Testis (tissue), 3 donors: Measurements from ENCODE around the gene G6PC1. TPM values are rescaled to one million over a fixed set of nuclear protein-coding genes. Genes with fewer than 3 reads are reported as not detected.
"Not testable (repeated sequence)": the region's sequence is repeated elsewhere in the genome, so short reads cannot be mapped to it uniquely, and the experiment has no call there.

Source experiments
- DNase-seq: peaks from one replicate; pipeline ENCODE4 v3.0.0-alpha.2; 2019
- H3K27ac ChIP-seq, 2 donors: fragments of 200-600 bp; sonication (generic); one replicate each; pipeline ENCODE4 v1.5.1; 2019
- H3K27me3 ChIP-seq: fragments of 200-600 bp; sonication (generic); one replicate; pipeline ENCODE4 v1.5.1; 2019
- H3K36me3 ChIP-seq: fragments of 200-600 bp; sonication (generic); one replicate; pipeline ENCODE4 v1.5.1; 2017; ENCODE audit warnings: low read depth; ENCODE audit errors: missing control alignments
- H3K4me1 ChIP-seq: fragments of 200-600 bp; sonication (generic); one replicate; pipeline ENCODE4 v1.5.1; 2019
- H3K4me3 ChIP-seq, 2 donors: fragments of 200-600 bp; sonication (generic); one replicate each; pipeline ENCODE4 v1.5.1; 2017 to 2019
- H3K9me3 ChIP-seq: fragments of 200-600 bp; sonication (generic); one replicate; pipeline ENCODE4 v1.5.1; 2017
- POLR2A ChIP-seq: fragments of 450-650 bp; IDR thresholded peaks from one replicate; pipeline ENCODE4 v1.6.1; 2017; ENCODE audit warnings: antibody characterized with exemption, mild to moderate bottlenecking, moderate library complexity
- WGBS, 2 donors: methylation state at CpG; one replicate each; pipeline ENCODE4 v1.1.5; 2018; 5-methylcytosine and 5-hydroxymethylcytosine counted together
- intact Hi-C: fragments of 100-400 bp; cut with DNase I; formaldehyde crosslinking; loops from one replicate; pipeline ENCODE4 v1.15.1; 2023; ENCODE audit warnings: low total_unique reads
- polyA plus RNA-seq: library from polyadenylated mRNA; stranded (reverse); fragments of 350-450 nt; fragmentation: Illumina TruSeq; extraction: RNeasy Lipid Tissue Mini Kit (QIAGEN cat#74804); gene quantifications from one replicate; pipeline ENCODE4 v1.2.3, GENCODE V29; 2014; ENCODE audit warnings: low read depth, low replicate concordance; ENCODE audit not compliant: insufficient read depth
- total RNA-seq, 2 donors: library from RNA; depleted of rRNA; stranded (reverse); fragments of >200 nt; gene quantifications; one replicate each; pipeline ENCODE4 v1.2.3, GENCODE V29; 2016
- TF ChIP-seq, protein P1 (sequence below), 3 experiments: fragments of 450-650 bp in 2 of 3; fragments of 200-600 bp in 1 of 3; sonication (generic) in 1 of 3; IDR thresholded peaks; one replicate each; pipeline ENCODE4 v1.5.1; 2016 to 2019; ENCODE audit warnings: antibody characterized with exemption in 3 of 3, mild to moderate bottlenecking in 2 of 3, moderate library complexity in 1 of 3

G6PC1 gene
- total and polyA plus RNA-seq, 3 donors from 2014 or later, result 0.06 to 0.26 TPM; not detected in 1

DNA sequence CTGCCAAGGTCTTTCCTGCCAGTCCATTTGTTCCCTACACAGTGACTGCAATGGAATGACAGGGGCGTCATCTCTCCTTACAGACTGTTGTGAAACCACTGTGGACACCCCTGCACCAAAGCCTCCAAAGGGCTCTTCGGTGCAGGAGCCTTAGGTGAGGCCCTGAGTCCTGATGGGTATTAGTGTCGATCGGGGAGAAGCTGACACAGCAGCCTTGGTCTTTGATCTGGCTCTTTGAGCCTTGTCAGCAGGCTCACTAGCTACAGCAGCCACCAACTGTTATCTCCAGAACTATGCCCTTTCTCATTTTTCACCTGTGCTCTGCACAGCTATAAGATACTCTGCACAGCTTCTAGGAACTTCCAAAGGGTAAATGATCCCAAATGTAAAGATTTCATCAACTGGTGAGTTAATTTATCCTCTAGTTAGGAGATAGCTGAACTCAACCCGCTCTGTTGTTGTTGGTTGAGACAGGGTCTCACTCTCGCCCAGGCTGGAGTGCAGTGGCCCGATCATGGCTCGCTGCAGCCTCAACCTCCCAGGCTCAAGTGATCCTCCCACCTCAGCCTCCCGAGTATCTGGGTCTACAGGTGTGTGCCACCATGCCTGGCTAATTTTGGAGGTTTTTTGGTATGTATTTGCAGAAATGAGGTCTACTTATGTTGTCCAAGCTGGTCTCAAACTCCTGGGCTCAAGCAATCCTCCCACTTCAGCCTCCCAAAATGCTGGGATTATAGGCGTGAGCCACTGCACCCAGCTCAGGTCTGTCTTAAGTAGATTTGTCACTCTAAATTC is 19.7 kb downstream of the G6PC1 start:
- TF ChIP-seq POLR2A, result no peak
- TF ChIP-seq, protein P1, sequence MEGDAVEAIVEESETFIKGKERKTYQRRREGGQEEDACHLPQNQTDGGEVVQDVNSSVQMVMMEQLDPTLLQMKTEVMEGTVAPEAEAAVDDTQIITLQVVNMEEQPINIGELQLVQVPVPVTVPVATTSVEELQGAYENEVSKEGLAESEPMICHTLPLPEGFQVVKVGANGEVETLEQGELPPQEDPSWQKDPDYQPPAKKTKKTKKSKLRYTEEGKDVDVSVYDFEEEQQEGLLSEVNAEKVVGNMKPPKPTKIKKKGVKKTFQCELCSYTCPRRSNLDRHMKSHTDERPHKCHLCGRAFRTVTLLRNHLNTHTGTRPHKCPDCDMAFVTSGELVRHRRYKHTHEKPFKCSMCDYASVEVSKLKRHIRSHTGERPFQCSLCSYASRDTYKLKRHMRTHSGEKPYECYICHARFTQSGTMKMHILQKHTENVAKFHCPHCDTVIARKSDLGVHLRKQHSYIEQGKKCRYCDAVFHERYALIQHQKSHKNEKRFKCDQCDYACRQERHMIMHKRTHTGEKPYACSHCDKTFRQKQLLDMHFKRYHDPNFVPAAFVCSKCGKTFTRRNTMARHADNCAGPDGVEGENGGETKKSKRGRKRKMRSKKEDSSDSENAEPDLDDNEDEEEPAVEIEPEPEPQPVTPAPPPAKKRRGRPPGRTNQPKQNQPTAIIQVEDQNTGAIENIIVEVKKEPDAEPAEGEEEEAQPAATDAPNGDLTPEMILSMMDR (IDR thresholded peaks at IDR 0.05), result no peak
- WGBS, 2 donors, result 84 to 86% methylated on average over 10 of the region's 10 CpGs
- Histone ChIP-seq H3K27ac (no peak overlapping the region), H3K27me3 (no peaks in the 10 kb centered on the region), H3K9me3 (no peaks in the 10 kb centered on the region), H3K4me3 (no peak overlapping the region), H3K36me3 (no peaks in the 10 kb centered on the region), H3K4me1 (no peaks in the 10 kb centered on the region)
- DNase-seq, result no peak
- intact Hi-C loops, result no loop called here

DNA sequence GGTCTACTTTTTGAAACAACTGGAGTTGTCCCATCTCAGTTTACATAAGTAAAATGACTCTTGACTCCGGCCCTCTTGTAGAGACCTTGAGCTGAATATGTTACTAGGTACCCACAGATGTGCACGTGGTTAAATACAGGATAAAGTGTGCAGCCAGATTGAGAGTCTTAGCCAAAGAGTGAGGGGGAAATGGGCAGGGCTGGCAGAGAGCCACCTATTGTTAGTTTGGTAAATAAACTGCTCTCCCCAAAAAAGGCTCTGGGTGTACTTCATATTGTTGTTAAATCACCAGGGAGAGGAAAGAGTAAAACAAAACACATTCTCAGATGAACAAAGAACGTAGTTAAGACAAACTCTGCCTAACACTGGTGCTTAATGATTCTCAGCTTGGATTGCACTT is 20.3 kb downstream of the G6PC1 start:
- DNase-seq, result no peak
- no peak overlapping the region for H3K27ac ChIP-seq
- H3K36me3 ChIP-seq, result no peaks in the 10 kb centered on the region
- H3K27me3 ChIP-seq, result no peaks in the 10 kb centered on the region
- TF ChIP-seq, protein P1 (IDR thresholded peaks at IDR 0.05), result no peak
- no peak for TF ChIP-seq POLR2A
- H3K4me1 ChIP-seq, result no peaks in the 10 kb centered on the region
- intact Hi-C loops, result no loop called here
- no peak overlapping the region for H3K4me3 ChIP-seq
- no peaks in the 10 kb centered on the region for H3K9me3 ChIP-seq
- WGBS, 2 donors, result 29 to 44% methylated on average over 3 of the region's 3 CpGs

DNA sequence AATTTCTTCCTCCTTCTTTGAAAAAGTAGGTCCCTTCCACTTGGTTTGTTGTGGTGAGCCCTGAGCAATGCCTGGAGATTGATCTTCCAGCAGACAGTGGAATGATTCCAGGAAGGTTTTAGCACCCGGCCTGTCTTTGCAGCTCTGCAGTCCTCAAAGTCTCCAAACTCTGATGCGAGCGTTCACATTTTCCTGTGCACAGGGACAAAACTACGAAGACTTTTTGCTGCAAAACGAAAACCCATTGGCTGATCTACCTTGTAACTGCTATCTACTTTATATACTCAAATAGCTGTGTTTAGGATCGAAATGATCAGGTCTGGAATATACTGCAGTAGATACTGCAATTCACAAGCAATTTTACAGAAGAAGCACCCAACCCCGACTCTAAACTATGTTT is 21.7 kb downstream of the G6PC1 start:
- H3K9me3 ChIP-seq, result no peaks in the 10 kb centered on the region
- no peak for TF ChIP-seq POLR2A
- TF ChIP-seq, protein P1 (IDR thresholded peaks at IDR 0.05), result no peak
- H3K36me3 ChIP-seq, result no peaks in the 10 kb centered on the region
- intact Hi-C loops, result no loop called here
- H3K4me1 ChIP-seq, result no peaks in the 10 kb centered on the region
- peak overlapping the region in 1 of 2 donors; percentile 36 for H3K27ac ChIP-seq
- DNase-seq, result no peak
- WGBS, 2 donors, result 77 to 85% methylated on average over 7 of the region's 7 CpGs
- no peak overlapping the region for H3K4me3 ChIP-seq
- H3K27me3 ChIP-seq, result no peaks in the 10 kb centered on the region

DNA sequence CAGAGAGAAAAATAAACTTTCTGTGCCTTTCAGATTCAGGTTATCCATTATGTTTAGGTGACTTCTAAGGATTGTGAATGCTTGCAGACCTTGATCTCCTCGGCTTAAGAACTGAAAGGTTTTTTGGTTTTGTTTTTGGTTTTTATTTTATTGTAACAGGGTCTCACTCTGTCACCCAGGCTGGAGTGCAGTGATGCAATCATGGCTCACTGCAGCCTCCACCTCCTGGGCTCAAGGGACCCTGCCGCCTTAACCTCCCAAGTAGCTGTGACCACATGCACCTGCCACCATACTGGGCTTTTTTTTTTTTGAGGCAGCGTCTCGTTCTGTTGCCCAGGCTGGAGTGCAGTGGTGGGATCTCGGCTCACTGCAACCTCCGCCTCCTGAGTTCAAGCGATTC is 22.9 kb downstream of the G6PC1 start:
- H3K9me3 ChIP-seq, H3K36me3 ChIP-seq, H3K4me3 ChIP-seq, H3K27me3 ChIP-seq, H3K4me1 ChIP-seq, intact Hi-C loops, H3K27ac ChIP-seq, DNase-seq: not testable (repeated sequence)
- 89 to 91% methylated on average over 7 of the region's 7 CpGs for WGBS, 2 donors

DNA sequence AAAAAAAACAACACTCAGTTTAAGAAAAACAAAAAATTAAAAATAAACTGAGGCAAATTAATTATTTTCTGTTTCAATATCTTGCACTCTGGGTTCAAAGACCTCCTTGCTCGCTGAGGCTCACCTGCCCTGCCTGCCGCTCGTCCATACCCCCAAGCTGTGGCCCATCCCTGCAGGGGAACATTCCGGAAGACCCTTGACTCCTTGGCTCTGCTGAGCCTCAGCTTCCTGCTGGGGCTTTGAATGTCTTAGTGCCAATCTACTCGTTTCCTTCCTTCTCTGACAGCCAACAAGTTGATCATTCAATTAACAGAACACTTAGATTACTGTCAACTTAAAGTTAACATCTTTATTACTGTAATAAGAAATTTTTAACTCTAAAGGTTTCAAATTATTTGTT is 24.3 kb downstream of the G6PC1 start:
- TF ChIP-seq POLR2A, result no peak
- TF ChIP-seq, protein P1 (IDR thresholded peaks at IDR 0.05), result no peak
- H3K27ac ChIP-seq, result no peak overlapping the region
- no peak for DNase-seq
- no peaks in the 10 kb centered on the region for H3K27me3 ChIP-seq
- H3K4me1 ChIP-seq, result peaks cover 8% of the 10 kb centered on the region
- no peaks in the 10 kb centered on the region for H3K36me3 ChIP-seq
- 72 to 79% methylated on average over 5 of the region's 5 CpGs for WGBS, 2 donors
- intact Hi-C loops, result loop anchor here (5.0 kb wide), 1 partner anchor 83 kb away; the partner anchor contains the start of gene AOC2
- no peaks in the 10 kb centered on the region for H3K9me3 ChIP-seq
- H3K4me3 ChIP-seq, result no peak overlapping the region
